GM21529 (cell line): Measurements from ENCODE around the gene LPGAT1.
A peak's percentile ranks its signal among the peaks of the same experiment; 100 is the strongest.
"Not testable (repeated sequence)": the region's sequence is repeated elsewhere in the genome, so short reads cannot be mapped to it uniquely, and the experiment has no call there.

Experiments
- ATAC-seq: cut with Tn5 transposase; IDR thresholded peaks from one replicate; pipeline ENCODE4 v1.9.1; 2021; ENCODE audit not compliant: unreplicated experiment

Gene LPGAT1

GRCh38 chr1:211735208-211736170, 95.1 kb downstream of the LPGAT1 start:
- ATAC-seq = no peak

- no peak for ATAC-seq
Measured at GRCh38 chr1:211734791-211735190, 95.8 kb downstream of the LPGAT1 start.

GRCh38 chr1:211734359-211734758, 96.2 kb downstream of the LPGAT1 start:
- no peak for ATAC-seq

GRCh38 chr1:211732293-211732980, 98.1 kb downstream of the LPGAT1 start:
- ATAC-seq = peak; percentile 70

GRCh38 chr1:211731456-211732292, 98.9 kb downstream of the LPGAT1 start:
- no peak for ATAC-seq

- no peak for ATAC-seq
Measured at GRCh38 chr1:211730347-211730746, 100.2 kb downstream of the LPGAT1 start.

- ATAC-seq = no peak
Measured at GRCh38 chr1:211729238-211729637, 101.3 kb downstream of the LPGAT1 start.

GRCh38 chr1:211726467-211726995, 104.0 kb downstream of the LPGAT1 start:
- ATAC-seq = no peak

- no peak for ATAC-seq
Measured at GRCh38 chr1:211724687-211725196, 105.8 kb downstream of the LPGAT1 start.

GRCh38 chr1:211723273-211723672, 107.3 kb downstream of the LPGAT1 start:
- no peak for ATAC-seq

- no peak for ATAC-seq
Measured at GRCh38 chr1:211722277-211723175, 108.0 kb downstream of the LPGAT1 start.

GRCh38 chr1:211716555-211716954, 114.0 kb downstream of the LPGAT1 start:
- not testable (repeated sequence) for ATAC-seq

GRCh38 chr1:211715971-211716370, 114.6 kb downstream of the LPGAT1 start:
- no peak for ATAC-seq

GRCh38 chr1:211714154-211714553, 116.4 kb downstream of the LPGAT1 start:
- no peak for ATAC-seq

GRCh38 chr1:211713231-211713630, 117.3 kb downstream of the LPGAT1 start:
- no peak for ATAC-seq

GRCh38 chr1:211711315-211711705, 119.3 kb downstream of the LPGAT1 start:
- no peak for ATAC-seq

GRCh38 chr1:211710566-211711314, 119.8 kb downstream of the LPGAT1 start:
- no peak for ATAC-seq

- no peak for ATAC-seq
Measured at GRCh38 chr1:211708926-211709325, 121.6 kb downstream of the LPGAT1 start.

- no peak for ATAC-seq
Measured at GRCh38 chr1:211708006-211708405, 122.6 kb downstream of the LPGAT1 start.
